Ectodermal cell (in vitro differentiated cells): ENCODE measurements around the gene C2orf49.
A peak's percentile ranks its signal among the peaks of the same experiment; 100 is the strongest.

Source experiments
- H3K27ac ChIP-seq: 2 replicates; pipeline ENCODE4 v1.7.0; 2013; ENCODE audit warnings: mild to moderate bottlenecking, low read depth, low read length; ENCODE audit not compliant: insufficient read depth, poor library complexity, severe bottlenecking
- H3K27me3 ChIP-seq: 2 replicates; pipeline ENCODE4 v1.7.0; 2013; ENCODE audit warnings: mild to moderate bottlenecking, low read length; ENCODE audit not compliant: insufficient read depth, control insufficient read depth, poor library complexity, severe bottlenecking
- H3K36me3 ChIP-seq: one replicate; pipeline ENCODE4 v1.7.0; 2013; ENCODE audit warnings: low read length; ENCODE audit not compliant: control insufficient read depth, insufficient read depth
- H3K4me1 ChIP-seq: one replicate; pipeline ENCODE4 v1.7.0; 2013; ENCODE audit warnings: low read length; ENCODE audit not compliant: control insufficient read depth, insufficient read depth
- H3K4me3 ChIP-seq: 2 replicates; pipeline ENCODE4 v1.7.0; 2013; ENCODE audit warnings: low read depth, low read length, control low read depth; ENCODE audit not compliant: insufficient read depth
- H3K9me3 ChIP-seq: 2 replicates; pipeline ENCODE4 v1.7.0; 2013; ENCODE audit warnings: mild to moderate bottlenecking, low read length, moderate library complexity; ENCODE audit not compliant: control insufficient read depth
- WGBS, 2 experiments: methylation state at CpG; one replicate each; pipeline ENCODE4 v1.1.7; 2013; ENCODE audit warnings: missing lambda C conversion rate in 2 of 2; 5-methylcytosine and 5-hydroxymethylcytosine counted together

The C2orf49 gene

DNA sequence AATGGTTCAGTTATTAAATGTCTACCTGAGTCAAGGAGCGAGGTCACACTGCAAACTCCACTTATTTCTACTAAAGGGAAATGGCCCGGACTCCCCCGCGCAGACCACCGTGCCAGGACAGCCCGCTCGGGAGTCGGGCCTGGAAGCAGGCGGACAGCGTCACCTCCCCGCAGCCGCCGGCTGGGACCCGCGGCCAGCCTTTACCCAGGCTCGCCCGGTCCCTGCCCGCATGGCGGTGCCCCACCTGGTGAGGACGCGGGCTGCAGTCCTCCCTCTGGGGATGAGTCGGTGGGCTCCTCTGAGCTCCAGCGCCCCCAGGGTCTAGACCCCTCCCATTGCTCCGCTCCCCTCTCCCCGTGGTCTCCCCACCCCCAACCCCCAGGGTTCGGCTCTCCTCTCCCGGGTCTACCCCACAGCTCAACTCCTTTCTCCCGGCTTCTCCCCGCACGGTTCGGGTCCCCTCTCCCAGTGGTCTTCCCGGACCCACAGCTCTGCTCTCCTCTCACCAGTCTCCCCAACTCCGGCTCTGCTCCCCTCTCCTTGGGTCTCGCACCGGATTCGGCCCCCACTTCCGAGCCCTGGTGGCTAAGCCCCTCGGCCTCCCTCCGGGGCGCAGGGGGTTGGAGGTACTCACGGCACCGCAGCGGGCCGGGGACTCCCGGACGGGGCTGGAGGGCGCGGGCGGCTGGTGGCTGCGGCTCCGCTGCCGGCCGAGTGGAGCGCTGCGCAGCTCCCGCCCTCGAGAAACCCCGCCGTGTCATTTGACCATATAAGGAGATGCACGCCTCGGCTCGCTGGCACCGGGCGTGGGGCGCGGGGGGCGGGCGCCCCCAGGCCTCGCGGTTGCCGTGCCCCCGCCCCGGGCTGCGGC, 61.2 kb downstream of the C2orf49 start, which contains the start of gene FHL2:
FHL2 (minus strand) TSS at position 716 of the 871 bp plus-strand sequence. CDS start 12,535 bp downstream, outside the sequence.
- Histone ChIP-seq H3K36me3 (no peaks in the 10 kb centered on the region), H3K4me3 (peak within 1 kb of the TSS; percentile 88), H3K9me3 (no peaks in the 10 kb centered on the region), H3K4me1 (peaks cover 7% of the 10 kb centered on the region), H3K27me3 (peaks cover 12% of the 10 kb centered on the region), H3K27ac (no peak within 1 kb of the TSS)
- WGBS, 2 experiments, result 0% methylated on average over 74 of the region's 74 CpGs
